ENCODE measurements around the gene LPIN3. TPM values are rescaled to one million over a fixed set of nuclear protein-coding genes. Genes with fewer than 3 reads are reported as not detected.

Gene LPIN3
- total RNA-seq, 1 experiment from 2014 or later = 18.5 TPM

DNA sequence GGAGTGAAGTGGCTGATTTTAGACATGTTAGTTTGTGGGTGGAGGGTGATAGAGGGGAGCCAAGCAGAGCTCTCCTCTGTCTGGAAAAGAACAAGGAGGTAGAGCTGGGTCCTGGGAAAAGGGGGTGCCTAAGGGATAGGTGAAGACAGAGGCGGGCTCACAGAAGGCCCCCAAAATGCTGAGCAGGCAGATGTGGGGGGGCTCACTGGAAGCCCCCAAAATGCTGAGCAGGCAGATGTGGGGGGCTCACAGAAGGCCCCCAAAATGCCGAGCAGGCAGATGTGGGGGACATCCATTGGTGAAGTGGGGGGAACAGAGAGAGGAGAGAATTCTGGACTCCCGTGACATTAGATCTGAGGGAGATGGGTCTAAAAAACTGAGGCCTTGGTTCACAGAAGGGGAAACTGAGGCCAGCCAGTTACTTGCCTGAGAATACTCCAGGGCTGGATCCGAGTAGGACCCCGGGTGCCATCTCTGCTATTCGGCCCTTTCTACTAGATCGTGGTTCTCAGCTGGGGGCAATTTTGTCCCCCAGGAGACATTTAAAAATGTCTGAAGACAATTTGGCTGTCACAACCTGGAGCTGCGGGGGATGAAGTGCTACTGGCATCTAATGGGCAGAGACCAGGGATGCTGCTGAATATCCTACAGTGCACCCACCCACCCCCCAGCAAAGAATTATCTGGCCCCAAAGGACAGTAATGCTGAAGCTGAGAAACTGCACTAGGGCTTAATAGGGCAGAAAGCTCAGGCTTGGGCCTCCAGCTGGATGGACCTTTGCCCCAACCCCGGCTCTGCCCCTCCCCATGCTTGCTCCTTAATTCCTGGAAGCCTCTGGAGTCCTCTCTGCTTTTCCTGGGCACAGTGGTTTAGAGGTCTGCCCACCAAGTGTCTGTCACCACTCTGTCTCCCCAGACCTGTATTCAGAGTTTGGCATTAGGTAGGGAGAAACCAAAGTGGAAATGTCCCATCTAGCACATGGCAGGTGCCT, 2.1 kb downstream of the LPIN3 start:
- H3K4me2 ChIP-seq (ENCODE audit: low read length) = no peak overlapping the region; the same call in 1 of the 2 replicates
- BruUV-seq (replicated peaks) = no TSS peak
- H4K20me1 ChIP-seq (ENCODE audit: insufficient read depth) = no peaks in the 10 kb centered on the region
- ChIA-PET CTCF (interaction anchor here (1.2 kb wide), 1 partner anchor 170 kb away, joined by 3 read pairs; no protein-coding TSS in a partner anchor), RAD21 (ENCODE audit: low non-redundant PET in 1 of 2, low total read pairs in 2 of 2, uncharacterized antibody in 2 of 2, unreplicated experiment in 2 of 2) (no interaction called here), POLR2A (no interaction called here)
- DNase-seq (ENCODE audit: low read depth, low spot score) = no peak
- no peaks in the 10 kb centered on the region for H3K9me3 ChIP-seq (ENCODE audit: control insufficient read depth in 1 of 2, insufficient read depth in 1 of 2, low read depth in 1 of 2, low read length in 2 of 2)
- ATAC-seq = no peak
- TF ChIP-seq FOSL1 (IDR thresholded peaks at IDR 0.05; ENCODE audit: low read depth) (no peak), CEBPB (IDR thresholded peaks at IDR 0.05; ENCODE audit: low read depth) (no peak), SP1 (IDR thresholded peaks at IDR 0.05; ENCODE audit: low read depth) (no peak), CBX3 (IDR thresholded peaks at IDR 0.05; ENCODE audit: low read depth) (no peak), ZFX (IDR thresholded peaks at IDR 0.05) (no peak), ELF1 (IDR thresholded peaks at IDR 0.05; ENCODE audit: borderline replicate concordance, low read depth) (no peak), SIN3A (IDR thresholded peaks at IDR 0.05; ENCODE audit: low read depth) (no peak), SRF (IDR thresholded peaks at IDR 0.05; ENCODE audit: low read depth) (no peak), RAD21 (IDR thresholded peaks at IDR 0.05; ENCODE audit: low read depth) (no peak), YY1 (IDR thresholded peaks at IDR 0.05; ENCODE audit: extremely low read depth, insufficient replicate concordance, low read depth, low read length) (no peak), JUND (IDR thresholded peaks at IDR 0.05) (no peak)
- TF ChIP-seq, protein P1, sequence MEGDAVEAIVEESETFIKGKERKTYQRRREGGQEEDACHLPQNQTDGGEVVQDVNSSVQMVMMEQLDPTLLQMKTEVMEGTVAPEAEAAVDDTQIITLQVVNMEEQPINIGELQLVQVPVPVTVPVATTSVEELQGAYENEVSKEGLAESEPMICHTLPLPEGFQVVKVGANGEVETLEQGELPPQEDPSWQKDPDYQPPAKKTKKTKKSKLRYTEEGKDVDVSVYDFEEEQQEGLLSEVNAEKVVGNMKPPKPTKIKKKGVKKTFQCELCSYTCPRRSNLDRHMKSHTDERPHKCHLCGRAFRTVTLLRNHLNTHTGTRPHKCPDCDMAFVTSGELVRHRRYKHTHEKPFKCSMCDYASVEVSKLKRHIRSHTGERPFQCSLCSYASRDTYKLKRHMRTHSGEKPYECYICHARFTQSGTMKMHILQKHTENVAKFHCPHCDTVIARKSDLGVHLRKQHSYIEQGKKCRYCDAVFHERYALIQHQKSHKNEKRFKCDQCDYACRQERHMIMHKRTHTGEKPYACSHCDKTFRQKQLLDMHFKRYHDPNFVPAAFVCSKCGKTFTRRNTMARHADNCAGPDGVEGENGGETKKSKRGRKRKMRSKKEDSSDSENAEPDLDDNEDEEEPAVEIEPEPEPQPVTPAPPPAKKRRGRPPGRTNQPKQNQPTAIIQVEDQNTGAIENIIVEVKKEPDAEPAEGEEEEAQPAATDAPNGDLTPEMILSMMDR (IDR thresholded peaks at IDR 0.05 in 2 of 3, conservative IDR thresholded peaks at IDR 0.05 in 1 of 3; ENCODE audit: borderline replicate concordance in 1 of 3, insufficient read depth in 1 of 3, low read depth in 2 of 3, low read length in 2 of 3) = no peak
- TF ChIP-seq, protein P2, sequence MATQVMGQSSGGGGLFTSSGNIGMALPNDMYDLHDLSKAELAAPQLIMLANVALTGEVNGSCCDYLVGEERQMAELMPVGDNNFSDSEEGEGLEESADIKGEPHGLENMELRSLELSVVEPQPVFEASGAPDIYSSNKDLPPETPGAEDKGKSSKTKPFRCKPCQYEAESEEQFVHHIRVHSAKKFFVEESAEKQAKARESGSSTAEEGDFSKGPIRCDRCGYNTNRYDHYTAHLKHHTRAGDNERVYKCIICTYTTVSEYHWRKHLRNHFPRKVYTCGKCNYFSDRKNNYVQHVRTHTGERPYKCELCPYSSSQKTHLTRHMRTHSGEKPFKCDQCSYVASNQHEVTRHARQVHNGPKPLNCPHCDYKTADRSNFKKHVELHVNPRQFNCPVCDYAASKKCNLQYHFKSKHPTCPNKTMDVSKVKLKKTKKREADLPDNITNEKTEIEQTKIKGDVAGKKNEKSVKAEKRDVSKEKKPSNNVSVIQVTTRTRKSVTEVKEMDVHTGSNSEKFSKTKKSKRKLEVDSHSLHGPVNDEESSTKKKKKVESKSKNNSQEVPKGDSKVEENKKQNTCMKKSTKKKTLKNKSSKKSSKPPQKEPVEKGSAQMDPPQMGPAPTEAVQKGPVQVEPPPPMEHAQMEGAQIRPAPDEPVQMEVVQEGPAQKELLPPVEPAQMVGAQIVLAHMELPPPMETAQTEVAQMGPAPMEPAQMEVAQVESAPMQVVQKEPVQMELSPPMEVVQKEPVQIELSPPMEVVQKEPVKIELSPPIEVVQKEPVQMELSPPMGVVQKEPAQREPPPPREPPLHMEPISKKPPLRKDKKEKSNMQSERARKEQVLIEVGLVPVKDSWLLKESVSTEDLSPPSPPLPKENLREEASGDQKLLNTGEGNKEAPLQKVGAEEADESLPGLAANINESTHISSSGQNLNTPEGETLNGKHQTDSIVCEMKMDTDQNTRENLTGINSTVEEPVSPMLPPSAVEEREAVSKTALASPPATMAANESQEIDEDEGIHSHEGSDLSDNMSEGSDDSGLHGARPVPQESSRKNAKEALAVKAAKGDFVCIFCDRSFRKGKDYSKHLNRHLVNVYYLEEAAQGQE (IDR thresholded peaks at IDR 0.05; ENCODE audit: low read depth) = no peak
- intact Hi-C loops (cut with micrococcal nuclease) = no loop called here
- H3K4me1 ChIP-seq (ENCODE audit: control insufficient read depth in 1 of 2, insufficient read depth in 2 of 2, low read length in 2 of 2) = peaks cover 6 to 21% of the 10 kb centered on the region in 2 experiments; a peak in 3 of 4 replicates
- no peak overlapping the region for H3K27ac ChIP-seq (ENCODE audit: low read depth, low read length)
- no peak overlapping the region for H2AFZ ChIP-seq (ENCODE audit: low read depth, low read length, poor library complexity, severe bottlenecking)
- H3K9me2 ChIP-seq (ENCODE audit: insufficient read depth) = no peaks in the 10 kb centered on the region
- no peaks in the 10 kb centered on the region for H3K27me3 ChIP-seq (ENCODE audit: insufficient read depth, low read length)
- no peaks in the 10 kb centered on the region; the same call in 1 of the 2 replicates for H3K79me2 ChIP-seq (ENCODE audit: insufficient read depth, low read length)
- no peak overlapping the region for H3K4me3 ChIP-seq (replicated peaks in 1 of 2; ENCODE audit: low read depth in 1 of 2, low read length in 2 of 2)
- H3K9ac ChIP-seq (ENCODE audit: low read length) = no peak overlapping the region
- H3K36me3 ChIP-seq (ENCODE audit: control insufficient read depth in 1 of 2, insufficient read depth in 2 of 2, low read length in 2 of 2) = no peaks in the 10 kb centered on the region; a peak in 1 of 4 replicates
